Esophagus muscularis mucosa (tissue), 4 donors: ENCODE results near the gene TIGD1. TPM values are rescaled to one million over a fixed set of nuclear protein-coding genes. Genes with fewer than 3 reads are reported as not detected.

Experiments used
- total RNA-seq, 4 donors: library from RNA; depleted of rRNA; stranded (reverse); fragments of >200 nt; gene quantifications; one replicate each; pipeline versions ENCODE4 v1.1.0 to v1.2.1, GENCODE V29; 2016

The TIGD1 gene
- total RNA-seq, 4 donors from 2014 or later, result 1.2 to 1.7 (median 1.6) TPM

Other genes starting within 250 kb of the TIGD1 start
- gene ALPP, start 171.8 kb downstream of the TIGD1 start, total RNA-seq, result under 1 TPM in 1 of 4 donors, not detected in 3; 0.06 TPM
- not detected for gene ALPG, start 143.7 kb downstream of the TIGD1 start, total RNA-seq
- gene ALPI, start 94.4 kb downstream of the TIGD1 start, total RNA-seq, result under 1 TPM in 1 of 4 donors, not detected in 3; 0.17 TPM
- gene ECEL1, start 62.7 kb downstream of the TIGD1 start, total RNA-seq, result 1 to 10 TPM in 2 of 4 donors, under 1 TPM in 1, not detected in 1; 0.66 to 1.6 (median 1.4) TPM
- not detected for gene PRSS56, start 30.2 kb downstream of the TIGD1 start, total RNA-seq
- gene CHRND, start 24.4 kb downstream of the TIGD1 start, total RNA-seq, result not detected
- not detected for gene CHRNG, start 10.9 kb downstream of the TIGD1 start, total RNA-seq
- gene EIF4E2, start 132 bp upstream of the TIGD1 start, total RNA-seq, result 10 to 100 TPM; 37.0 to 55.8 (median 44.2) TPM
- gene EFHD1, start 83.0 kb upstream of the TIGD1 start, total RNA-seq, result 10 to 100 TPM; 13.3 to 23.7 (median 15.3) TPM
- 10 to 100 TPM; 54.2 to 64.7 (median 59.9) TPM for gene GIGYF2, start 146.8 kb upstream of the TIGD1 start, total RNA-seq
- not detected for gene KCNJ13, start 226.0 kb upstream of the TIGD1 start, total RNA-seq